Suprapubic skin (tissue), 4 donors: ENCODE results near the gene RPTOR.

ENCODE experiments used
- CTCF ChIP-seq, 2 donors: fragments of 200-600 bp in 1 of 2; fragments of 450-650 bp in 1 of 2; sonication (generic) in 1 of 2; IDR thresholded peaks; one replicate each; pipeline ENCODE4 v1.5.1; 2016 to 2019; ENCODE audit warnings: antibody characterized with exemption in 2 of 2, mild to moderate bottlenecking in 1 of 2, moderate library complexity in 1 of 2
- EP300 ChIP-seq: sonication (generic); formaldehyde crosslinking; IDR thresholded peaks from one replicate; pipeline ENCODE4 v1.6.1; 2017; ENCODE audit warnings: antibody characterized with exemption
- POLR2A ChIP-seq, 2 donors: fragments of 450-650 bp; IDR thresholded peaks; one replicate each; pipeline ENCODE4 v1.6.1; 2017; ENCODE audit warnings: antibody characterized with exemption in 2 of 2, mild to moderate bottlenecking in 2 of 2, moderate library complexity in 2 of 2
- POLR2AphosphoS5 ChIP-seq, 3 donors: sonication (generic); formaldehyde crosslinking; IDR thresholded peaks; one replicate each; pipeline ENCODE4 v1.6.1; 2017; ENCODE audit warnings: antibody characterized with exemption in 3 of 3

GRCh38 chr17:80886641-80887573 is 342.3 kb downstream of the RPTOR start:
- TF ChIP-seq EP300 (no peak), CTCF (IDR thresholded peaks at IDR 0.05) (no peak), POLR2A (IDR thresholded peaks at IDR 0.05) (no peak), POLR2AphosphoS5 (IDR thresholded peaks at IDR 0.05) (no peak)
